ENCODE results near the gene RIN3. TPM values are rescaled to one million over a fixed set of nuclear protein-coding genes. Genes with fewer than 3 reads are reported as not detected.

The RIN3 gene
- total RNA-seq, 1 donor, result 48.8 TPM

GRCh38 chr14:92475451-92476187, 38.0 kb upstream of the RIN3 start:
- Histone ChIP-seq H3K9me3 (ENCODE audit: low read depth, low read length) (no peaks in the 10 kb centered on the region), H3K4me1 (ENCODE audit: insufficient read depth, low read length) (peaks cover 61% of the 10 kb centered on the region), H3K4me3 (ENCODE audit: low read length) (no peak overlapping the region), H3K27me3 (ENCODE audit: insufficient read depth, low read length) (no peaks in the 10 kb centered on the region)

GRCh38 chr14:92480856-92481255, 32.7 kb upstream of the RIN3 start:
- no peak overlapping the region for H3K4me3 ChIP-seq (ENCODE audit: low read length)
- H3K27me3 ChIP-seq (ENCODE audit: insufficient read depth, low read length), result no peaks in the 10 kb centered on the region
- H3K4me1 ChIP-seq (ENCODE audit: insufficient read depth, low read length), result peaks cover 46% of the 10 kb centered on the region
- H3K9me3 ChIP-seq (ENCODE audit: low read depth, low read length), result no peaks in the 10 kb centered on the region

GRCh38 chr14:92481386-92481785, 32.2 kb upstream of the RIN3 start:
- Histone ChIP-seq H3K9me3 (ENCODE audit: low read depth, low read length) (no peaks in the 10 kb centered on the region), H3K4me3 (ENCODE audit: low read length) (no peak overlapping the region), H3K4me1 (ENCODE audit: insufficient read depth, low read length) (peaks cover 46% of the 10 kb centered on the region), H3K27me3 (ENCODE audit: insufficient read depth, low read length) (no peaks in the 10 kb centered on the region)

DNA sequence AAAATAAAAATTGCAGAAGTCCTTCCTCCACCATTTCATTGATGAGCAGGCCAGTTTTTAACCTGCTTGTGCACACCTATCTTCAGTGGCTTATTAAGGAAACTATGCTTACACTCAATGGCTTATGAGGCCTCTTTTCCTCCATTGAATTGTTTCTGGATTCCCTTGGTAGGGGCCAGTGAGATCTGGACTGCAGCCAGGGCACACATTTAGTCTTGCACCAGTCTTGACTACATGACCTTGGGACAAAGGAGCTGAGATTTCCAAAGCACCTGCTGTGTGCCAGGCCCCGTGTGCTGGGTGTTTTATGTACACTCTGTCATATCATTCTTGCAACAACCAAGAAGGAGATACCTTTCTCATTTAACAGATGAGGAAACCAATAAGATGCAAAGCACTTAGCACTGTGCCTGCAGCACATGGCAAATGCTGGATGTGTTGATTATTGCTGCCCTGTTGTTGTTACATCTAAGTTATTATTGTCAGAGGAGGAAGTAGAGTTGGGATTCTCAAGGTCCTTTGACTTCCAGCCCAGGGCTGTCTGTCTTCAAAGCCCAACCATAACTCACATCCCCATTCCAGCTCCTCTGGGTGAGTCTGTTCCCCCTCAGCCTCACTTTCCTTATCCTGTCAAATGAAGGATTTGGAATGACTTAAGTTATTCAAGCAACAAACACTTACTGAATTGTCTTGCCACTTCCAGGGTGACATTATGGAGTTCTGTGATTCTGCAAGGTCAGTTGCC, 31.6 kb upstream of the RIN3 start:
- Histone ChIP-seq H3K4me3 (ENCODE audit: low read length) (no peak overlapping the region), H3K27me3 (ENCODE audit: insufficient read depth, low read length) (no peaks in the 10 kb centered on the region), H3K4me1 (ENCODE audit: insufficient read depth, low read length) (peaks cover 50% of the 10 kb centered on the region), H3K9me3 (ENCODE audit: low read depth, low read length) (no peaks in the 10 kb centered on the region)

DNA sequence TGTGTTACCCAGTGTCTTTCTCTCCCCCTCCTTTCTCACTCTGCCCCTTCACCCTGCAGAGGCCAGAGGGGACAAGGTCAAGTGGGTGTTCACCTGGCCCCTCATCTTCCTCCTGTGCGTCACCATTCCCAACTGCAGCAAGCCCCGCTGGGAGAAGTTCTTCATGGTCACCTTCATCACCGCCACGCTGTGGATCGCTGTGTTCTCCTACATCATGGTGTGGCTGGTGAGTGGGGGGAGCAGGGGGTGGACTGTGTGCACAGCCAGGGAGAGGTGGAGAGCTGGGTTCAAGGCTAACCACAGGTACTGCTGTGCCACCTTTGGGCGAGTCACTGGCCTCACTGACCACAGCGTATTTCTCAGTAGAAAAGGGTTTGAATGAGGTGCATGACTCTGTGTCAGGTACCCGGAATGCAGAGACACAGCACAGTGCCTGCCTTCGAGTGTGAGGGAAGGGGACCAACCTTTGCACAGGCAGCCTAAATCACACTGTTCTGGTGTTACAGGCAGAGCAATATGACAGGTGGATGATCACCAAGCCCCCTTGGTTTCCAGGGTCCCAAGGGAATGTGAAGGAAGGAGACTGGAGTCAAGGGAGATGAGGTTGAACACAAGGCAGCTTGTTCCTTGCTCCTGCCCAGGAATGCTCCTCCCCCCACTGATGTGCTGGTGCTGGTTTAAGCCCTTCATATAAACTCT, 30.8 kb upstream of the RIN3 start:
- Histone ChIP-seq H3K4me3 (ENCODE audit: low read length) (no peak overlapping the region), H3K27me3 (ENCODE audit: insufficient read depth, low read length) (no peaks in the 10 kb centered on the region), H3K4me1 (ENCODE audit: insufficient read depth, low read length) (peaks cover 54% of the 10 kb centered on the region), H3K9me3 (ENCODE audit: low read depth, low read length) (no peaks in the 10 kb centered on the region)

- no peak overlapping the region for H3K4me3 ChIP-seq (ENCODE audit: low read length)
- peaks cover 69% of the 10 kb centered on the region for H3K4me1 ChIP-seq (ENCODE audit: insufficient read depth, low read length)
- no peaks in the 10 kb centered on the region for H3K9me3 ChIP-seq (ENCODE audit: low read depth, low read length)
- H3K27me3 ChIP-seq (ENCODE audit: insufficient read depth, low read length), result no peaks in the 10 kb centered on the region
These were observed 29.3 kb upstream of the RIN3 start for GRCh38 chr14:92484132-92484823.

- H3K4me1 ChIP-seq (ENCODE audit: insufficient read depth, low read length), result peaks cover 83% of the 10 kb centered on the region
- H3K27me3 ChIP-seq (ENCODE audit: insufficient read depth, low read length), result no peaks in the 10 kb centered on the region
- H3K9me3 ChIP-seq (ENCODE audit: low read depth, low read length), result no peaks in the 10 kb centered on the region
- H3K4me3 ChIP-seq (ENCODE audit: low read length), result no peak overlapping the region
These were observed 26.7 kb upstream of the RIN3 start for GRCh38 chr14:92486881-92487280.

- Histone ChIP-seq H3K27me3 (ENCODE audit: insufficient read depth, low read length) (no peaks in the 10 kb centered on the region), H3K4me1 (ENCODE audit: insufficient read depth, low read length) (peaks cover 83% of the 10 kb centered on the region), H3K9me3 (ENCODE audit: low read depth, low read length) (no peaks in the 10 kb centered on the region), H3K4me3 (ENCODE audit: low read length) (no peak overlapping the region)
These were observed 26.0 kb upstream of the RIN3 start for GRCh38 chr14:92487513-92488133.

DNA sequence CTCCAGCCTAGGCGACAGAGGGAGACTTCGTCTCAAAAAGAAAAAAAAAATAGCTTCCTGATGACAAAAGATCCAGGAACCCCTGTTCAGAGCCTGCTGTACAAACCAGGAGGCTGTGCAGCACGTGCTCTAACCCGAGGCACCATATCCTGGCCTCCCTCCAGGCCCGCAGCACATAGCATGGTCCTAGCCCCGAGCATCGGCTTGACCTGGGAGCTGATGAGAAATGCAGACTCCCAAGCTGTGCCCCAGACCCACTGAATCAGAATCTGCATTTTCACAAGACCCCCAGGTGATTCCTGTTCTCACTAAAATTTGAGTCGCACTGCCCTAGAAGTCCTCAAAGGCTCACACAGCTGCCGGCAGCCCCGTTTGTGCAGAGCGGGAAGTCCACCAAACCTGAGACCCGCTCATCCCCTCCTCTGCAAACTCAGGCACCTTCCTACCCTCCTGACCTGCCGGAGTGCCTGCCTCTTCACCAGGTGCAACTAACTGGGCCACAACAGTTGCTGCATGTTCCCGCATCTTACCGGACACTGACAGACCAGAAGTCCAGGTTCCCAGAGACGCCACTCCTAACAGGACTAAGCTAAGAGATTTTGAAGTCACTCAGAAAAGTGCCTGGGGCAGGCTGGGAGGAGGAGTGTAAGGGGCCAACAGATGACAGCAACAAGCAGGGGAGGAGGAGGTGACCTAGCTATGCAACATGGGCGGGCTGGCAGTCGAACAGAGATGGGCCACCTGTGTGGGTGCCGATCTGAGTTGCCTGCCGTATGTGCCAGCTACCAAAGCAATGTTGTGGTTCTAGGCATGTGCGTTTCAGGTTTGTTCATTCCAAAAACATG, 24.0 kb upstream of the RIN3 start:
- no peaks in the 10 kb centered on the region for H3K27me3 ChIP-seq (ENCODE audit: insufficient read depth, low read length)
- no peaks in the 10 kb centered on the region for H3K9me3 ChIP-seq (ENCODE audit: low read depth, low read length)
- peaks cover 97% of the 10 kb centered on the region for H3K4me1 ChIP-seq (ENCODE audit: insufficient read depth, low read length)
- H3K4me3 ChIP-seq (ENCODE audit: low read length), result no peak overlapping the region

GRCh38 chr14:92490239-92490959, 23.2 kb upstream of the RIN3 start:
- Histone ChIP-seq H3K9me3 (ENCODE audit: low read depth, low read length) (no peaks in the 10 kb centered on the region), H3K27me3 (ENCODE audit: insufficient read depth, low read length) (no peaks in the 10 kb centered on the region), H3K4me1 (ENCODE audit: insufficient read depth, low read length) (peaks cover 99% of the 10 kb centered on the region), H3K4me3 (ENCODE audit: low read length) (no peak overlapping the region)

GRCh38 chr14:92491782-92492181, 21.8 kb upstream of the RIN3 start:
- H3K4me1 ChIP-seq (ENCODE audit: insufficient read depth, low read length), result peaks cover 99% of the 10 kb centered on the region
- H3K9me3 ChIP-seq (ENCODE audit: low read depth, low read length), result no peaks in the 10 kb centered on the region
- H3K27me3 ChIP-seq (ENCODE audit: insufficient read depth, low read length), result no peaks in the 10 kb centered on the region
- H3K4me3 ChIP-seq (ENCODE audit: low read length), result no peak overlapping the region

DNA sequence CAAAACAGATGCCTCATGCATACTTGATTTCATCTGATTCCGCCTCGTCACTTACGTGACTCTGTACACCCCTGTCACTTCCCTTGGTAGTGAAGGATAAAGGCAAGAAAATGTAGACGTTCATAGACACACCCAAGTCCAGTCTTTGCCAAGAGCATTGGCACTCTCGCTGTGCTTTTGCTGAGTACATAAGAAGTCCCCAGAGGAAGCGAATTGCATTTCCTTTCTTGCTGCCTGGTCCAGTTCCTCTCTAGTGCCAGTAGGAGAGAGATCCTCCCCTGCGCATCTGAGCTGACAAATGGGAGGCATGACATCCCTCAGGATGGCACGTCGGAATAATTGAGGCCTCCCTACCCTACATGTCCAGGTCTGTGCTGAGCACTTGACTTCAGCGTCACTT, 21.3 kb upstream of the RIN3 start:
- Histone ChIP-seq H3K9me3 (ENCODE audit: low read depth, low read length) (no peaks in the 10 kb centered on the region), H3K27me3 (ENCODE audit: insufficient read depth, low read length) (no peaks in the 10 kb centered on the region), H3K4me1 (ENCODE audit: insufficient read depth, low read length) (peaks cover 98% of the 10 kb centered on the region), H3K4me3 (ENCODE audit: low read length) (no peak overlapping the region)

GRCh38 chr14:92493024-92493423, 20.6 kb upstream of the RIN3 start:
- H3K27me3 ChIP-seq (ENCODE audit: insufficient read depth, low read length), result no peaks in the 10 kb centered on the region
- peaks cover 91% of the 10 kb centered on the region for H3K4me1 ChIP-seq (ENCODE audit: insufficient read depth, low read length)
- no peak overlapping the region for H3K4me3 ChIP-seq (ENCODE audit: low read length)
- no peaks in the 10 kb centered on the region for H3K9me3 ChIP-seq (ENCODE audit: low read depth, low read length)
